ENCODE data around the gene ZNF785. TPM values are rescaled to one million over a fixed set of nuclear protein-coding genes. Genes with fewer than 3 reads are reported as not detected.

ZNF785 gene
- total and polyA plus RNA-seq, 2 donors (not counting 1 experiment from before 2014, with no cell fraction given), result 12.2 to 39.7 TPM

DNA sequence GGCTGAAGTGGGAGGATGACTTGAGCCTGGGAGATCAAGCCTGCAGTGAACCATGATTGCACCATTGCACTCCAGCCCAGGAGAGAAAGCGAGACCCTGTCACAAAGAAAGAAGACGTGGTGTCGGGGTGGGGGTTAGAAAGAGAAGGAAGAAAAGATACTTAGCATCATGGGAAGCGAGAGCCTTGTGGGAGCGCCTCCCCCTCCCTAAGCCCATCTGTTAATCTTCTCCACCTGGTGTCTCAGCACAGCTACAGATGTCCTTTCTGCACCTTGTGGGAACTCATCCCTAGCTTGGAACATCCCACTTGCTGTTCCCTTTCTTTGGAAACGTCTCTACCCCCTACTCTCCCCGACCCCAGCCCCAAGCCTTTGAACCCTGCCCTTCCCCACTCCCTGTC lies 20.0 kb downstream of the ZNF785 start:
- intact Hi-C loops (cut with micrococcal nuclease), result no loop called here
- POLR2A ChIA-PET, result interaction anchor here (0.6 to 1.8 kb wide), 4 partner anchors 20 to 495 kb away, joined by 4 to 12 read pairs (median 4); partner anchors contain the start of genes ZNF747 and ZNF785
- no peak for DNase-seq
- no peaks in the 10 kb centered on the region for H3K27me3 Mint-ChIP-seq
- no peak overlapping the region for H3K4me2 ChIP-seq (replicated peaks; ENCODE audit: low read depth, low read length, poor library complexity, severe bottlenecking)
- no peak for ATAC-seq (ENCODE audit: low read depth)
- H4K20me1 ChIP-seq (ENCODE audit: control insufficient read depth, insufficient read depth, low read length, poor library complexity, severe bottlenecking), result no peaks in the 10 kb centered on the region
- H3K27ac Mint-ChIP-seq, result peak overlapping the region; percentile 26
- no peaks in the 10 kb centered on the region for H3K27me3 ChIP-seq (replicated peaks in 1 of 4; ENCODE audit: control extremely low read depth in 1 of 4, control insufficient read depth in 3 of 4, insufficient read depth in 4 of 4, low read length in 3 of 4)
- H3K9me3 ChIP-seq (ENCODE audit: control extremely low read depth in 1 of 3, control insufficient read depth in 2 of 3, insufficient read depth in 1 of 3, low read length in 2 of 3), result no peaks in the 10 kb centered on the region
- no peak overlapping the region for H2AFZ ChIP-seq (ENCODE audit: insufficient read depth, low read depth, low read length, poor library complexity, severe bottlenecking)
- no peak overlapping the region for H3K4me3 Mint-ChIP-seq
- TF ChIP-seq EZH2 (IDR thresholded peaks at IDR 0.05; ENCODE audit: borderline replicate concordance, insufficient read depth, low read depth, low read length, poor library complexity, severe bottlenecking), result no peak
- TF ChIP-seq, protein P1, sequence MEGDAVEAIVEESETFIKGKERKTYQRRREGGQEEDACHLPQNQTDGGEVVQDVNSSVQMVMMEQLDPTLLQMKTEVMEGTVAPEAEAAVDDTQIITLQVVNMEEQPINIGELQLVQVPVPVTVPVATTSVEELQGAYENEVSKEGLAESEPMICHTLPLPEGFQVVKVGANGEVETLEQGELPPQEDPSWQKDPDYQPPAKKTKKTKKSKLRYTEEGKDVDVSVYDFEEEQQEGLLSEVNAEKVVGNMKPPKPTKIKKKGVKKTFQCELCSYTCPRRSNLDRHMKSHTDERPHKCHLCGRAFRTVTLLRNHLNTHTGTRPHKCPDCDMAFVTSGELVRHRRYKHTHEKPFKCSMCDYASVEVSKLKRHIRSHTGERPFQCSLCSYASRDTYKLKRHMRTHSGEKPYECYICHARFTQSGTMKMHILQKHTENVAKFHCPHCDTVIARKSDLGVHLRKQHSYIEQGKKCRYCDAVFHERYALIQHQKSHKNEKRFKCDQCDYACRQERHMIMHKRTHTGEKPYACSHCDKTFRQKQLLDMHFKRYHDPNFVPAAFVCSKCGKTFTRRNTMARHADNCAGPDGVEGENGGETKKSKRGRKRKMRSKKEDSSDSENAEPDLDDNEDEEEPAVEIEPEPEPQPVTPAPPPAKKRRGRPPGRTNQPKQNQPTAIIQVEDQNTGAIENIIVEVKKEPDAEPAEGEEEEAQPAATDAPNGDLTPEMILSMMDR (IDR thresholded peaks at IDR 0.05), result no peak
- H3K79me2 ChIP-seq (ENCODE audit: control insufficient read depth, insufficient read depth, low read length), result no peaks in the 10 kb centered on the region
- H3K9me3 Mint-ChIP-seq (ENCODE audit: insufficient read depth), result no peaks in the 10 kb centered on the region
- no peak overlapping the region for H3K4me3 ChIP-seq (ENCODE audit: control extremely low read depth in 1 of 5, extremely low read depth in 1 of 5, insufficient read depth in 1 of 5, low read depth in 2 of 5, low read length in 4 of 5)
- no peak overlapping the region for H3K9ac ChIP-seq (ENCODE audit: low read length)
- H3K4me1 ChIP-seq (ENCODE audit: control insufficient read depth in 2 of 2, insufficient read depth in 2 of 2, low read length in 2 of 2), result peaks cover 25 to 42% of the 10 kb centered on the region in 2 donors
- peaks cover 31% of the 10 kb centered on the region for H3K4me1 Mint-ChIP-seq
- 71% methylated on average over 5 of the region's 7 CpGs for WGBS (ENCODE audit: insufficient coverage)
- no peaks in the 10 kb centered on the region for H3K36me3 ChIP-seq (replicated peaks in 1 of 2; ENCODE audit: control extremely low read depth in 1 of 2, control insufficient read depth in 1 of 2, extremely low read depth in 1 of 2, insufficient read depth in 2 of 2, low read length in 1 of 2)
- CTCF ChIA-PET, result interaction anchor here (0.5 to 0.6 kb wide), 2 partner anchors 130 to 408 kb away, joined by 3 read pairs; no protein-coding TSS in a partner anchor
- no peak overlapping the region for H3K27ac ChIP-seq (ENCODE audit: low read length in 2 of 2)

DNA sequence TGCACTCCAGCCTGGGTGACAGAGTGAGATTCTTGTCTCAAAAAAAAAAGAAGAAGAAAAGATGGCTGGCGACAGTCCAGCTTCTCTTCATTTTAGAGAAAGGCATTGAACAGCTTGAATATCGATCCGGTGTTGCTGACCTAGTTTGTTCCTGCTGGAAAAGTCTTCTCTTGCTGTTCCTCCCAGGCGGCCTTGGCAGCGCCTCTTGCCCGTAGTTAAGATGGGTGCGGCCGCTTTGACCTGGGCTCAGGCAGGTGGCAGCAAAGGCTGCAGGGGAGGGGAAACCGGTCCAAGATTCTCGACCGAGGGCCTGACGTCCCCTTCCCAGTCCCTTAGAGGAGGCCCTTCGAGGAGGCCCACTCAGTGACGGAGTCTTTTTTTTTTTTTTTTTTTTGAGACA lies 23.5 kb downstream of the ZNF785 start:
- H3K4me2 ChIP-seq (replicated peaks; ENCODE audit: low read depth, low read length, poor library complexity, severe bottlenecking), result peak overlapping the region; percentile 83
- TF ChIP-seq, protein P1 (IDR thresholded peaks at IDR 0.05), result no peak
- no peak for TF ChIP-seq EZH2 (IDR thresholded peaks at IDR 0.05; ENCODE audit: borderline replicate concordance, insufficient read depth, low read depth, low read length, poor library complexity, severe bottlenecking)
- peak overlapping the region in 4 of 5 experiments; percentile 48 to 69 (median 68) for H3K4me3 ChIP-seq (ENCODE audit: control extremely low read depth in 1 of 5, extremely low read depth in 1 of 5, insufficient read depth in 1 of 5, low read depth in 2 of 5, low read length in 4 of 5)
- peaks cover 13 to 27% of the 10 kb centered on the region in 2 donors for H3K4me1 ChIP-seq (ENCODE audit: control insufficient read depth in 2 of 2, insufficient read depth in 2 of 2, low read length in 2 of 2)
- peak overlapping the region; percentile 96 for H2AFZ ChIP-seq (ENCODE audit: insufficient read depth, low read depth, low read length, poor library complexity, severe bottlenecking)
- 92% methylated on average over 7 of the region's 14 CpGs for WGBS (ENCODE audit: insufficient coverage)
- no peak for ATAC-seq (ENCODE audit: low read depth)
- no peaks in the 10 kb centered on the region for H3K36me3 ChIP-seq (replicated peaks in 1 of 2; ENCODE audit: control extremely low read depth in 1 of 2, control insufficient read depth in 1 of 2, extremely low read depth in 1 of 2, insufficient read depth in 2 of 2, low read length in 1 of 2)
- no peaks in the 10 kb centered on the region for H3K27me3 ChIP-seq (replicated peaks in 1 of 4; ENCODE audit: control extremely low read depth in 1 of 4, control insufficient read depth in 3 of 4, insufficient read depth in 4 of 4, low read length in 3 of 4)
- intact Hi-C loops (cut with micrococcal nuclease), result no loop called here
- H4K20me1 ChIP-seq (ENCODE audit: control insufficient read depth, insufficient read depth, low read length, poor library complexity, severe bottlenecking), result no peaks in the 10 kb centered on the region
- peak overlapping the region; percentile 96 for H3K27ac Mint-ChIP-seq
- H3K9me3 ChIP-seq (ENCODE audit: control extremely low read depth in 1 of 3, control insufficient read depth in 2 of 3, insufficient read depth in 1 of 3, low read length in 2 of 3), result peaks cover 0 to 6% (median 0%) of the 10 kb centered on the region in 3 donors
- ChIA-PET POLR2A (interaction anchor here (0.7 to 6.1 kb wide), 9 partner anchors 10 to 252 kb away, joined by 3 to 81 read pairs (median 4); partner anchors contain the start of genes TBC1D10B, ZNF48, ZNF688 and ZNF689), CTCF (interaction anchor here (0.8 to 1.5 kb wide), 4 partner anchors 9 to 132 kb away, joined by 3 to 5 read pairs (median 3); partner anchors contain the start of genes DCTPP1, ZNF688 and ZNF747)
- no peaks in the 10 kb centered on the region for H3K9me3 Mint-ChIP-seq (ENCODE audit: insufficient read depth)
- peaks cover 5% of the 10 kb centered on the region for H3K79me2 ChIP-seq (ENCODE audit: control insufficient read depth, insufficient read depth, low read length)
- H3K27me3 Mint-ChIP-seq, result no peaks in the 10 kb centered on the region
- no peak for DNase-seq
- H3K9ac ChIP-seq (ENCODE audit: low read length), result peak overlapping the region; percentile 66
- peak overlapping the region; percentile 63 to 84 for H3K27ac ChIP-seq (ENCODE audit: low read length in 2 of 2)
- peak overlapping the region; percentile 96 for H3K4me3 Mint-ChIP-seq
- peaks cover 26% of the 10 kb centered on the region for H3K4me1 Mint-ChIP-seq

All from B cell (primary cell).